Upper lobe of right lung (tissue), 1 donor: ENCODE measurements around the gene MYLK. TPM values are rescaled to one million over a fixed set of nuclear protein-coding genes. Genes with fewer than 3 reads are reported as not detected.

ENCODE experiments used
- ATAC-seq: fragments of 200-7000 bp; cut with Tn5 transposase; one replicate; pipeline ENCODE4 v1.9.1; 2020; ENCODE audit warnings: mild to moderate bottlenecking, moderate library complexity
- DNase-seq: peaks from one replicate; pipeline ENCODE4 v3.0.0-alpha.2; 2020
- H3K27ac ChIP-seq: fragments of 200-600 bp; one replicate; pipeline ENCODE4 v1.8.0; 2022
- H3K27me3 ChIP-seq: fragments of 200-600 bp; one replicate; pipeline ENCODE4 v1.8.0; 2022; ENCODE audit warnings: mild to moderate bottlenecking
- H3K36me3 ChIP-seq: fragments of 200-600 bp; one replicate; pipeline ENCODE4 v1.8.0; 2022
- H3K4me1 ChIP-seq: fragments of 200-600 bp; one replicate; pipeline ENCODE4 v1.8.0; 2022
- H3K4me3 ChIP-seq: fragments of 200-600 bp; one replicate; pipeline ENCODE4 v1.8.0; 2022; ENCODE audit warnings: mild to moderate bottlenecking
- H3K9me3 ChIP-seq: fragments of 200-600 bp; one replicate; pipeline ENCODE4 v1.8.0; 2022
- CTCF ChIP-seq: fragments of 200-600 bp; IDR thresholded peaks from one replicate; pipeline ENCODE4 v1.8.0; 2022; ENCODE audit warnings: antibody characterized with exemption
- intact Hi-C: fragments of 100-400 bp; cut with DNase I; formaldehyde crosslinking; loops from one replicate; pipeline ENCODE4 v1.11.0; 2022
- total RNA-seq: library from RNA; stranded (reverse); fragmentation: NEBNext Ultra II Directional; extraction: Animal tissue kit (Norgen Biotek cat#: 25700); gene quantifications from one replicate; pipeline ENCODE4 v1.2.1, GENCODE V29; 2021
- donor health status: DM: no; HTN: yes; CAD: no; lungs with severe emphysema.

The MYLK gene
- total RNA-seq, 1 donor from 2014 or later: 248 TPM

GRCh38 chr3:123745184-123745855 is 138.8 kb downstream of the MYLK start:
- Histone ChIP-seq H3K4me1 (peaks cover 27% of the 10 kb centered on the region), H3K36me3 (no peaks in the 10 kb centered on the region), H3K27ac (no peak overlapping the region), H3K4me3 (no peak overlapping the region), H3K9me3 (no peaks in the 10 kb centered on the region), H3K27me3 (no peaks in the 10 kb centered on the region)
- intact Hi-C loops: no loop called here
- no peak for ATAC-seq
- DNase-seq: no peak
- TF ChIP-seq CTCF: peak; percentile 32

GRCh38 chr3:123744064-123744463 is 140.1 kb downstream of the MYLK start:
- intact Hi-C loops: no loop called here
- H3K27me3 ChIP-seq: no peaks in the 10 kb centered on the region
- H3K9me3 ChIP-seq: no peaks in the 10 kb centered on the region
- no peaks in the 10 kb centered on the region for H3K36me3 ChIP-seq
- no peak overlapping the region for H3K4me3 ChIP-seq
- ATAC-seq (no peak), DNase-seq (no peak)
- TF ChIP-seq CTCF: no peak
- no peak overlapping the region for H3K27ac ChIP-seq
- H3K4me1 ChIP-seq: peaks cover 19% of the 10 kb centered on the region

- Histone ChIP-seq H3K27me3 (no peaks in the 10 kb centered on the region), H3K36me3 (no peaks in the 10 kb centered on the region), H3K9me3 (no peaks in the 10 kb centered on the region), H3K27ac (no peak overlapping the region), H3K4me3 (no peak overlapping the region), H3K4me1 (peaks cover 19% of the 10 kb centered on the region)
- DNase-seq (no peak), ATAC-seq (no peak)
- intact Hi-C loops: no loop called here
- TF ChIP-seq CTCF: no peak
These were observed 141.0 kb downstream of the MYLK start for GRCh38 chr3:123743121-123743520.

- Histone ChIP-seq H3K9me3 (no peaks in the 10 kb centered on the region), H3K4me1 (peaks cover 19% of the 10 kb centered on the region), H3K27ac (no peak overlapping the region), H3K27me3 (no peaks in the 10 kb centered on the region), H3K4me3 (no peak overlapping the region), H3K36me3 (no peaks in the 10 kb centered on the region)
- intact Hi-C loops: no loop called here
- no peak for TF ChIP-seq CTCF
- no peak for ATAC-seq
- no peak for DNase-seq
These were observed 143.1 kb downstream of the MYLK start for GRCh38 chr3:123741041-123741511.

- Histone ChIP-seq H3K4me3 (no peak overlapping the region), H3K27ac (no peak overlapping the region), H3K36me3 (no peaks in the 10 kb centered on the region), H3K9me3 (no peaks in the 10 kb centered on the region), H3K4me1 (peaks cover 18% of the 10 kb centered on the region), H3K27me3 (no peaks in the 10 kb centered on the region)
- intact Hi-C loops: no loop called here
- DNase-seq (no peak), ATAC-seq (peak; percentile 74)
- no peak for TF ChIP-seq CTCF
These were observed 143.7 kb downstream of the MYLK start for GRCh38 chr3:123740391-123740822.
